BLaER1 treated with 17β-estradiol and CSF1 and Interleukin-3, amounts not matched to agents 10 nM and 100 nM (cell line): ENCODE measurements around the gene FLNC.

ENCODE experiments used
- H3K27ac ChIP-seq, 11 experiments: shearing (Covaris generic); formaldehyde crosslinking; 2 replicates each; pipeline ENCODE4 v1.8.1; 2022
- H3K27me3 ChIP-seq, 11 experiments: shearing (Covaris generic); formaldehyde crosslinking; 2 replicates each; pipeline ENCODE4 v1.8.1; 2022
- H3K36me3 ChIP-seq, 11 experiments: shearing (Covaris generic); formaldehyde crosslinking; 2 replicates each; pipeline ENCODE4 v1.8.1; 2022
- H3K4me1 ChIP-seq, 10 experiments: shearing (Covaris generic); formaldehyde crosslinking; 2 replicates each; pipeline ENCODE4 v1.8.1; 2022
- H3K4me2 ChIP-seq, 11 experiments: shearing (Covaris generic); formaldehyde crosslinking; 2 replicates each; pipeline ENCODE4 v1.8.1; 2022
- H3K4me3 ChIP-seq, 10 experiments: shearing (Covaris generic); formaldehyde crosslinking; 2 replicates each; pipeline ENCODE4 v1.8.1; 2022
- H3K9ac ChIP-seq, 11 experiments: shearing (Covaris generic); formaldehyde crosslinking; 2 replicates each; pipeline ENCODE4 v1.8.1; 2022
- H3K9me3 ChIP-seq, 11 experiments: shearing (Covaris generic); formaldehyde crosslinking; replicated peaks in 1 of 11; 2 replicates each; pipeline ENCODE4 v1.8.1; 2022
- H4K20me1 ChIP-seq, 11 experiments: shearing (Covaris generic); formaldehyde crosslinking; 2 replicates each; pipeline ENCODE4 v1.8.1; 2022
- Cebpa-rat ChIP-seq, 11 experiments: shearing (Covaris generic); IDR thresholded peaks; 2 replicates each; pipeline ENCODE4 v1.8.1; 2022

Gene FLNC

DNA sequence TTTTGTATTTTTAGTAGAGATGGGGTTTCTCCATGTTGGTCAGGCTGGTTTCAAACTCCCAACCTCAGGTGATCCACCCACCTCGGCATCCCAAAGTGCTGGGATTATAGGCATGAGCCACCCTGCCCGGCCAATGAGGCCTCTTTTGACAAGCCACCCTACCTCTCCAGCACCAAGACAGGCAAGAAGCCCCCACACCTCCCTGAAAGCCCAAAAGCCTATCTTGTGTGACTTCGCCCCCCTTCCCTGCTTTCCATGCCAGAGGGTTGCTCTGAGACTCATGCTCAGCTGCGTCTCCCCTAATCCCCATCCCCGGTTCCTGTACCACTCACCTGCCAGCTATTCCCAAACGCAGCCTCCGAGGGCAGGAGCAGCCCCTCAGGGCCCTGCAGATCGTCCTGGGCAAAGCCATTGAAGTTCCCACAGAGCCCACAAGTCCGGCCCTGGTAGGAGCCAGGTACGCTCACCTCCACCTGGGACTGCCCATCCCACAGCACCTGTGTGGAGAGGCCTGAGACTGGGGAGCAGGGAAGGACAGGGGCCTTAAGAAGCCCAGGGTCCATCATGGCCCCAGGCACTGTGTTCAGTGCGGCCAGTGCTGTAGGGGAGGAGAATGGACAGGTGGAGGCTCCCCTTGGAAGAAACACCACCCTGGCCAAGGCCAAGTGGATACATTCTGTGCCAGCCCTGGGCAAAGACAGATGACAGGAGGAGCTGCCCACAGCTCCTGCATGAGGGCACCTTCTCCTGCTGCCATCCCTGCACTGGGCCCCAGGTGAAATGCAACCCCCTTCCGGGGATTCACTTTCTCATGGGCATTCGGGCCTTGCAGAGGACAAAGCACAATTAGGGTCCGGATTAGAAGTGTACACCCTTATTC is 48.3 kb downstream of the FLNC start:
- Histone ChIP-seq H3K4me1 (peaks cover 0 to 18% (median 14%) of the 10 kb centered on the region in 10 experiments; a peak in 10 of 20 replicates), H4K20me1 (peaks cover 0 to 20% (median 0%) of the 10 kb centered on the region in 11 experiments; a peak in 1 of 22 replicates), H3K9me3 (no peaks in the 10 kb centered on the region), H3K36me3 (no peaks in the 10 kb centered on the region), H3K27me3 (no peaks in the 10 kb centered on the region), H3K4me3 (no peak overlapping the region), H3K9ac (no peak overlapping the region), H3K4me2 (peak overlapping the region in 2 of 11 experiments; percentile 3 to 24; a peak in 3 of 22 replicates), H3K27ac (no peak overlapping the region)
- no peak for TF ChIP-seq Cebpa-rat (IDR thresholded peaks at IDR 0.05)

DNA sequence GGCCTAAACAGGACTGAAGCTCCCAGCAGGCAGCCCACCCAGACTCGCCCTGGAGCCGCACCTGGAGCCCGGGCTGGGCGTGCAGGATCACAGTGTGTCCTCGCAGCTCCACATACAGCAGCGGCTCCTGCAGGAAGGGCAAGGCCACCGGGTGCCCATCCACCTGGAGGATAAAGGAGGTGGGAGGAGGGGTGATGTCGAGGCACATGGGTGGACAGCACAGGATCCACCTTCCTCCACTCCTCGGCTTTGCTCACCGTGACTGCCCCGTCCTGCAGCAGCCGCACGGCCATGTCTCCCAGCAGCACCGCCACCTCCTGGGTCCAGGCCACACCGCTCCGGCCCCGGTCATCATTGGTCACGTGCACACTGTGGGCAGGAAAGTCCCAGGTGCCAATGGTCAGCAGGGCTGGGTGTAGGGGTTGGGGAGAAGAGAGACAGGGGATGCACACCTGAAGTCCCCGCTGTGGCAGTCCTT is 49.3 kb downstream of the FLNC start:
- H3K36me3 ChIP-seq: no peaks in the 10 kb centered on the region
- no peak overlapping the region for H3K9ac ChIP-seq
- no peak overlapping the region for H3K4me3 ChIP-seq
- no peak overlapping the region for H3K27ac ChIP-seq
- no peaks in the 10 kb centered on the region for H3K27me3 ChIP-seq
- H3K4me1 ChIP-seq: peaks cover 6 to 27% (median 22%) of the 10 kb centered on the region in 10 experiments; a peak in 17 of 20 replicates
- peaks cover 0 to 20% (median 0%) of the 10 kb centered on the region in 11 experiments; a peak in 1 of 22 replicates for H4K20me1 ChIP-seq
- no peak for TF ChIP-seq Cebpa-rat (IDR thresholded peaks at IDR 0.05)
- no peaks in the 10 kb centered on the region for H3K9me3 ChIP-seq
- H3K4me2 ChIP-seq: no peak overlapping the region

DNA sequence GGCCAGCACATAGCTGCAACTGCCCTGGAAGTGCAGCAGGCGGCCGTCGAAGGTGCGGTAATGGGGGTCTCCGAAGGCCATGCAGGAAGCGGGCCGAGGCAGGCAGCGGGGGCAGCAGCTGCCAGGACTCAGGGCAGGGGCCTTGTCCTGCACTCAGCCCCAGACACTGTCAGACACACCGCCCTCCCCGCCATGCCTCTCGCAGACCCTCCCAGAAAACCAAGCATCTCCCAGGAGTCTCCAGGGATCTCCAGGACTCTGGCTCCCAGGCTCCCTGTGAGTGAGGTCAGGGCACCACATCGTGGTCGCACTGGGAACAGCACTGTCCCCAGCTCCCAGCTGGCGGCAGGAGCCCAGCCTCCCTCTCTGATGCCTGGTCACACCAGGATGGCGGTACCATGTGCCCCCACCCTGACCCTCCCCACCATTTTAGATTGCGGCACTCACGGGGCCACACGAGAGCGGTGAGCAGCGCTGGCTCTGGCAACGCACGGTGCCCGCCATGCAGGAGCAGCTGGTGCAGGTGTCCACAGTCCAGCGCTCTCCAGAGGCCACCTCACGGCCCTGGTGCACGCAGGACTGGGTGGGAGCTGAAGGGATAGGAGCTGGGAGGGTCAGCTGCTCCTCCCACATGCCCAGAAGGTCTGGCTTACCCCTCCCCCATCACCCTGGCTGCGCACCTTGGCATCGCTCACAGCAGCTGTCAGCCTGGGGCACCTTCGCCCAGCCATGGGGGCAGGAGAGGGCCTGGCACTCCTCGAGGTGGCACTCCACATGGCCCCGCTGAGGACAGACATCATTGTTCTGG is 49.9 kb downstream of the FLNC start:
- no peak for TF ChIP-seq Cebpa-rat (IDR thresholded peaks at IDR 0.05)
- Histone ChIP-seq H3K36me3 (no peaks in the 10 kb centered on the region), H3K4me1 (peaks cover 6 to 27% (median 22%) of the 10 kb centered on the region in 10 experiments; a peak in 17 of 20 replicates), H3K27me3 (no peaks in the 10 kb centered on the region), H3K4me3 (no peak overlapping the region), H3K9ac (no peak overlapping the region), H3K27ac (no peak overlapping the region), H3K9me3 (no peaks in the 10 kb centered on the region), H3K4me2 (no peak overlapping the region), H4K20me1 (peaks cover 0 to 20% (median 0%) of the 10 kb centered on the region in 11 experiments; a peak in 1 of 22 replicates)

DNA sequence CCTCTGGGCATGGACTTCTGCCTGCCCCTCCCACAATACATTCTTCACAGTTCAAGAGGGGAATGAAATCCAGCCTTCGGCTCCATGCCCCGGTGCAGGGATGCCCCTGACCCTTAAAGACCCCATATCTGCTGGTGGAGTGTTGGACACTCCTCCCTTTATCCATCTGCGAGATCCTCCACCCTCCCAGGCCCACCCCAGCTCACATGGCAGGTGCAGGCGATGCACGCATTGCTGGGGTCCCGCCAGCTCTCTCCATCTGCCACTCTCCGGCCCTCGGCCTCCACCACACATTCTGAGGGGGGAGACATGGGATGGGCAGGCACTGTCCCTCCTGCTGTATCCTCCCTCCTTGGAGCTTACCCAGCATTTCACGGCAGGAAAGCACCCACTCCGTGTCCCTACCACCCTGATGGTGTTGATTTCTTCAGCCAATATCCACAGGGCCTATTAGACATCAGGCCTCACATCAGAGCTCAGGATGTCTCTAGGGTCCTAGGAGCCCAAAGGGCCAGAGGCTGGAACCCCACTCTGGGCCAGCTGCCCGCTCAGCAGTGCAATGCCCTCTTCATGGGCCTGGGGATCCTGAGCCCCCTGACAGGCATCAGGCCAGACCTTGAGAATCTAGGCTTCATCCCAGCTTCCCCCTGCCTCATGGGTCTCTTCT is 50.7 kb downstream of the FLNC start:
- Histone ChIP-seq H3K27me3 (no peaks in the 10 kb centered on the region), H3K36me3 (no peaks in the 10 kb centered on the region), H3K9me3 (no peaks in the 10 kb centered on the region), H3K4me1 (peaks cover 6 to 27% (median 22%) of the 10 kb centered on the region in 10 experiments; a peak in 17 of 20 replicates), H3K27ac (no peak overlapping the region), H3K9ac (0 out of 22 replicates have a peak overlapping the region, but pooled peaks of 1 of the 11 experiments have one; percentile 5), H4K20me1 (peaks cover 0 to 20% (median 0%) of the 10 kb centered on the region in 11 experiments; a peak in 1 of 22 replicates), H3K4me2 (no peak overlapping the region), H3K4me3 (no peak overlapping the region)
- no peak for TF ChIP-seq Cebpa-rat (IDR thresholded peaks at IDR 0.05)

DNA sequence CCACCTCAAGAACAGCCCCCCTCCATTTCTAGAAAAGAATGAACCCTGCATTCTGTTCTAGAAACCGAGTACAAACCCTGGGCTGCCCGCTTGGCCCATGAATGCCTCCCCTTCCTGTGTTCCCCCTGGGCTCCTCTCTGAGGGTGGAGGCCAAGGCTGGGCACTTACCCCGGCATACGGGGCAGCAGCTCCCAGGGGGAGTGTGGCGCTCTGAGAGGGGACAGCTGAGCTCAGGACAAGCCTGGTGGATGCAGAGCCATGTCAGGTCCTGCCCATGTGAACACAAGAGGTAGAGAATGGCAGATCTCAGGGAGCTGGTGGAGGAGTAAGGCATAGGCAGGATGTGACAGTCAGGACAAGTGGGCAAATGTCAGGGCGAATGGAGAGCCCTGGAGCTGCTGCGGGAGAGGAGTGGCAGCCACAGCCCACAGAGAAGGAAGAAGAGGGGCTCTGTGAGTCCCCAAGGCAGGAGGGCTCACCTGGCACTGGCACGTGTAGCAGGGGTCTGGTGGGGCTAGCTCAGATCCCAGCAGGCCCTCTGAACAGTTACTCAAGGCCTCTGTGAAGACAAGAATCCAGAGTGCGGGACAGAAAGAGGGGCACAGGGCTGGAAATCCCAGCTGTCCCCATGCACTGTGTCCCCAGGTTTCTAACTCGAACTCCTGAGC is 51.4 kb downstream of the FLNC start:
- Histone ChIP-seq H3K9me3 (no peaks in the 10 kb centered on the region), H4K20me1 (peaks cover 0 to 16% (median 0%) of the 10 kb centered on the region in 11 experiments; a peak in 1 of 22 replicates), H3K9ac (0 out of 22 replicates have a peak overlapping the region, but pooled peaks of 1 of the 11 experiments have one; percentile 5), H3K27ac (no peak overlapping the region), H3K4me3 (no peak overlapping the region), H3K27me3 (no peaks in the 10 kb centered on the region; a peak in 1 of 22 replicates), H3K4me2 (no peak overlapping the region), H3K4me1 (peaks cover 6 to 26% (median 22%) of the 10 kb centered on the region in 10 experiments; a peak in 17 of 20 replicates), H3K36me3 (no peaks in the 10 kb centered on the region)
- no peak for TF ChIP-seq Cebpa-rat (IDR thresholded peaks at IDR 0.05)

DNA sequence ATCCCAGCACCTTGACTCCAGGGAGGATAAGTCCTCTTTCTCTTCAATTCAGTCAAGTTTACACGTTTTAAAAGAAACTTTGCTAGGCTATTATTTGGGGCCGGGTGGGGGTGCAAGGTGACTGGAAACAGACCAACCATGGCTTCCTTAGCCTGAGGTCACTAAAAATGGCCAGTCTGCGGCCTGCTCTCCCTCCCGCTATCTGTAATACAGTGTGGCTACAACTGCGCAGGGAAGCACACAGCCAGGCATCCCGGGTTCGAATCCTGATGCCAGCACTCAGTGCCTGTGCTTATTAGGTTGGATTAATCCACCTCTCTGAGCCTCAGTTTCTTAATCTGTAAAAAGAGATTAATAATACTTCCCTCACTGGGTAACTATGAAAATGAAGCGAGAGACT is 51.9 kb downstream of the FLNC start:
- Histone ChIP-seq H3K4me3 (no peak overlapping the region), H3K9me3 (no peaks in the 10 kb centered on the region), H4K20me1 (peaks cover 0 to 11% (median 0%) of the 10 kb centered on the region in 11 experiments; a peak in 1 of 22 replicates), H3K4me2 (no peak overlapping the region), H3K27me3 (no peaks in the 10 kb centered on the region; a peak in 3 of 22 replicates), H3K9ac (no peak overlapping the region), H3K36me3 (no peaks in the 10 kb centered on the region), H3K27ac (no peak overlapping the region), H3K4me1 (peaks cover 6 to 21% (median 17%) of the 10 kb centered on the region in 10 experiments; a peak in 17 of 20 replicates)
- no peak for TF ChIP-seq Cebpa-rat (IDR thresholded peaks at IDR 0.05)

DNA sequence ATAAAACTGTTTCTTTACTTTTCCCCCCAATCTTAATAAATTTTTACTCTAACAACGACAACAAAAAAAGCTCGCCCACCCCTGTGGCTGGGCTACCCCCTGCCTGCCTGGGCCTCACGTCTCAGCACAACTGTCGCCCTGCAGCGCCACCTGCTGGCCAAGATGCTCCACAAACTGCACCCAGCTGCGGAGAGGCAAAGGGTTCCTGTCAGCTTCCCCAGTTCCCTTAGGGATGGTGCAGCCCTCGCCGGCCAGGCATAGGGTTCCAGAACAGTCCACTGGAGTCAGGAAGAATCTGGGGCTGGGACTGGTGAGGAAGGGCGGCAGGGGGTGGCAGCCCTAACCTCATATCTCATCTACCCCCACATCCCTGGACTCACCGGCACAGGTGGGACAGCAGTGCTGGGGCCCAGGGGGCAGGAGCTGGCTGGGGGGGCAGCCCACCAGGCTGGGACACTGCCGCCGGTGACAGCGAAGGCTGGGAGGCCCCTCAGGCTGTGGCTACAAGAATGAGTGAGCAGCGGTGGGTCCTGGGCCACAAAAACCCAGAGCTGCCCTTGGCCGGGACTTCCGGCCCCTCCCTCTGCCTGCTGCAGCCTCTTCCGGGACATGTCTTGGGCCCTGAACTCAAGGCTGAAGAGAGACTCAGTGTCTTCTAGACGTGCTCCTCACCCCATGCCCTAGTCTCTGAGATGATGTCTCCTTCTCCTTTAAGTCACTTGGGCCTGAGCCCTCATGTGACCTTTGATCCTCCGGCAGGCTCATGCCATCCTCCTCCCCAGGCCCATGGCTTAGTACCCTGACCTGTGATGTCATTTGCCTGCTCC is 53.6 kb downstream of the FLNC start:
- Histone ChIP-seq H4K20me1 (peaks cover 0 to 7% (median 0%) of the 10 kb centered on the region in 11 experiments; a peak in 1 of 22 replicates), H3K4me1 (peaks cover 6 to 10% (median 8%) of the 10 kb centered on the region in 10 experiments; a peak in 17 of 20 replicates), H3K4me2 (peak overlapping the region; percentile 42 to 81 (median 71)), H3K27me3 (peaks cover 9 to 16% (median 13%) of the 10 kb centered on the region in 11 experiments), H3K36me3 (no peaks in the 10 kb centered on the region), H3K9ac (peak overlapping the region in 8 of 11 experiments; percentile 10 to 70 (median 46); a peak in 10 of 22 replicates), H3K4me3 (peak overlapping the region in 8 of 10 experiments; percentile 11 to 65 (median 34); a peak in 11 of 20 replicates), H3K9me3 (peaks cover 0 to 3% (median 0%) of the 10 kb centered on the region in 11 experiments; a peak in 1 of 22 replicates), H3K27ac (peak overlapping the region in 10 of 11 experiments; percentile 21 to 77 (median 58); a peak in 17 of 22 replicates)
- TF ChIP-seq Cebpa-rat (IDR thresholded peaks at IDR 0.05): no peak
